ENCODE results near the gene FILIP1L.

FILIP1L gene

DNA sequence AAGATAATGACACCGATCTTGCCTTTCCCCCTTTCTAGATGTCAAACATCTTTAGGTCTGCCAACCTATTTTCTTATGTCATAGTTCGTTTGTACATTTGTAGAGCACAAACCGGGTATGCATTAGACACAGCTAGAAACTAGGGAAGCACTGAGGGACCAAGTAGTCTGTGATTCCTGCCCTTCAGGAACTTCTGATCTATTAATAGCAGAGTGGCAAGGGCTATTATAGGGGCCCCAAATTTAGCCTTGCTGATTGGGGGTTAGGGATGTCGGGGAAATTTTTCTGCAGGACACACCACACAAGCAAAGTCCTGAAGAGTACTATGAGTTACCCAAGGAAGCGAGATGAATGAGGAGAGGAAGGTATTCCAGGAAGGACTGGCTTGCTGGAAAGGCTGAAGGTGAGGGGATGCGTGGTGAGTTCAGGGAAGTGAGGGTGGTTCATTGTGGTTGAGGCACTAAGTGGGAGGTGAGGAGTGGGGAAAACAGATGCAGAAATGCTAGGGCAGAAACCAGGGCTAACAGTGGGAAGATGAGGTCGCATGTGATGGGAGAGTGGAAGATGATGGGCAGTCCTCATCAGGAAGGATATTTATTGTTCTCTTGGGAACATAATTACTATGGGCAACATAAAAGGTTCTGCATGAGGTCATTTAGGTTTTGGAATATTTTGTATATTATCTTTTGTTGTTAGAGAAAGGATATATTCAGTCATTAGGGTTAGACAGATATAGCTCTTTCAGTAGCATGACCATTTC is 152.4 kb downstream of the FILIP1L start:
- H3K27ac ChIP-seq (ENCODE audit: low read depth, low read length) = no peak overlapping the region
- H3K4me2 ChIP-seq (ENCODE audit: low read depth, low read length, poor library complexity, severe bottlenecking) = no peak overlapping the region
- no peak overlapping the region for H2AFZ ChIP-seq (ENCODE audit: low read depth, low read length, severe bottlenecking)
- no peaks in the 10 kb centered on the region for H3K9me3 ChIP-seq (ENCODE audit: insufficient read depth, low read length)
- no peaks in the 10 kb centered on the region for H3K79me2 ChIP-seq (ENCODE audit: insufficient read depth, low read length)
- no peaks in the 10 kb centered on the region for H3F3A ChIP-seq (ENCODE audit: insufficient read depth)
- no peaks in the 10 kb centered on the region for H3K36me3 ChIP-seq (ENCODE audit: low read length)
- H3K9me2 ChIP-seq (replicated peaks; ENCODE audit: insufficient read depth, low read length) = no peaks in the 10 kb centered on the region
- TF ChIP-seq EZH2phosphoT487 (conservative IDR thresholded peaks at IDR 0.05; ENCODE audit: low read length) = no peak
- no peaks in the 10 kb centered on the region for H3K27me3 ChIP-seq (ENCODE audit: low read length)
- no peak overlapping the region for H3K4me3 ChIP-seq (ENCODE audit: insufficient read depth, low read length, poor library complexity, severe bottlenecking)
- H4K20me1 ChIP-seq (ENCODE audit: low read depth, low read length) = no peaks in the 10 kb centered on the region
- H3K9ac ChIP-seq (ENCODE audit: low read length) = no peak overlapping the region

- H3K9me2 ChIP-seq (replicated peaks; ENCODE audit: insufficient read depth, low read length) = no peaks in the 10 kb centered on the region
- no peak overlapping the region for H3K4me3 ChIP-seq (ENCODE audit: insufficient read depth, low read length, poor library complexity, severe bottlenecking)
- no peaks in the 10 kb centered on the region for H3K9me3 ChIP-seq (ENCODE audit: insufficient read depth, low read length)
- H3K27ac ChIP-seq (ENCODE audit: low read depth, low read length) = no peak overlapping the region
- no peak overlapping the region for H3K4me2 ChIP-seq (ENCODE audit: low read depth, low read length, poor library complexity, severe bottlenecking)
- no peaks in the 10 kb centered on the region for H3K27me3 ChIP-seq (ENCODE audit: low read length)
- no peaks in the 10 kb centered on the region for H3K36me3 ChIP-seq (ENCODE audit: low read length)
- TF ChIP-seq, protein P1, sequence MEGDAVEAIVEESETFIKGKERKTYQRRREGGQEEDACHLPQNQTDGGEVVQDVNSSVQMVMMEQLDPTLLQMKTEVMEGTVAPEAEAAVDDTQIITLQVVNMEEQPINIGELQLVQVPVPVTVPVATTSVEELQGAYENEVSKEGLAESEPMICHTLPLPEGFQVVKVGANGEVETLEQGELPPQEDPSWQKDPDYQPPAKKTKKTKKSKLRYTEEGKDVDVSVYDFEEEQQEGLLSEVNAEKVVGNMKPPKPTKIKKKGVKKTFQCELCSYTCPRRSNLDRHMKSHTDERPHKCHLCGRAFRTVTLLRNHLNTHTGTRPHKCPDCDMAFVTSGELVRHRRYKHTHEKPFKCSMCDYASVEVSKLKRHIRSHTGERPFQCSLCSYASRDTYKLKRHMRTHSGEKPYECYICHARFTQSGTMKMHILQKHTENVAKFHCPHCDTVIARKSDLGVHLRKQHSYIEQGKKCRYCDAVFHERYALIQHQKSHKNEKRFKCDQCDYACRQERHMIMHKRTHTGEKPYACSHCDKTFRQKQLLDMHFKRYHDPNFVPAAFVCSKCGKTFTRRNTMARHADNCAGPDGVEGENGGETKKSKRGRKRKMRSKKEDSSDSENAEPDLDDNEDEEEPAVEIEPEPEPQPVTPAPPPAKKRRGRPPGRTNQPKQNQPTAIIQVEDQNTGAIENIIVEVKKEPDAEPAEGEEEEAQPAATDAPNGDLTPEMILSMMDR (IDR thresholded peaks at IDR 0.05; ENCODE audit: insufficient read depth, low read length, poor library complexity, severe bottlenecking) = no peak
- no peak for TF ChIP-seq EZH2phosphoT487 (conservative IDR thresholded peaks at IDR 0.05; ENCODE audit: low read length)
- no peaks in the 10 kb centered on the region for H4K20me1 ChIP-seq (ENCODE audit: low read depth, low read length)
- H3K9ac ChIP-seq (ENCODE audit: low read length) = no peak overlapping the region
- H2AFZ ChIP-seq (ENCODE audit: low read depth, low read length, severe bottlenecking) = no peak overlapping the region
- no peaks in the 10 kb centered on the region for H3K79me2 ChIP-seq (ENCODE audit: insufficient read depth, low read length)
- no peaks in the 10 kb centered on the region for H3F3A ChIP-seq (ENCODE audit: insufficient read depth)
Measured at GRCh38 chr3:99960941-99961340, 153.4 kb downstream of the FILIP1L start.

DNA sequence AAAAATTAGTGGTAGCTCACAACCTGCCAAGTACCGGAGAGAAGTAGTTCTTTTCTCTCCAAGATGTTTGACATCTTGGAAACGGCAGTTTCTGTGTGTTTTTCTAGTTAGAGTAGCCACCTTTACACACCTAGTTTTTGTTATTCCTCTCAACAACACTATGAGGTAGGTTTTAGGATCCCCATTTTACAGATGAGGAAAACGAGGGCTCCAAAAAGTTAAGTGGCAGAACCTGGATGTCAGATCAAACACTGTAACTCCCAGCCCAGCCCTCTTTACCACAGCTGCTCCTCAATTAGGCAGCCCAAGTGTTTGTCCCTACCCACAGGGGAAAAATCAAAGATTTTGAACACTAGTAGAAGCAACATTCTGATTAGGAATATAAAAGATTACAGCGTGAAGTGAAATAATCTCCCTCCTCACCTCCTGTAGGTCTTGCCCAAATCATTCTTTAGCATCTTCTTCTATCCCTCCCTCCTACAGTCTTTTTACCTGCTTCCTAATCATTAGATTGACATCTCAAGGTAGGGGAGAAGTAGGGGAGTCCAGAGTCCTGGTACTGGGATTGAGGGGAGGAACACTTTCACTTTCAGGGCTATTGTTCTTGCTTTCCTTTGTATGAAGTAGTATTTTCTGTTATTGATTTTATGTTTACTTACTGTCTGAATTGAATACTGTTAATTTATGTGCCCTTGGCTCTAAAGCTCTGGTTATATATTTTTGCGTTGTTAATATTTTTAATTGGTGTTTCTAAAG is 154.0 kb downstream of the FILIP1L start:
- Histone ChIP-seq H2AFZ (ENCODE audit: low read depth, low read length, severe bottlenecking) (no peak overlapping the region), H3K36me3 (ENCODE audit: low read length) (no peaks in the 10 kb centered on the region)

More for the DNA sequence above, 154.0 kb downstream of the FILIP1L start:
- no peaks in the 10 kb centered on the region for H4K20me1 ChIP-seq (ENCODE audit: low read depth, low read length)
- no peak overlapping the region for H3K4me2 ChIP-seq (ENCODE audit: low read depth, low read length, poor library complexity, severe bottlenecking)
- no peak overlapping the region for H3K9ac ChIP-seq (ENCODE audit: low read length)
- TF ChIP-seq, protein P1 (IDR thresholded peaks at IDR 0.05; ENCODE audit: insufficient read depth, low read length, poor library complexity, severe bottlenecking) = no peak
- TF ChIP-seq EZH2phosphoT487 (conservative IDR thresholded peaks at IDR 0.05; ENCODE audit: low read length) = no peak
- H3K79me2 ChIP-seq (ENCODE audit: insufficient read depth, low read length) = no peaks in the 10 kb centered on the region
- no peaks in the 10 kb centered on the region for H3K27me3 ChIP-seq (ENCODE audit: low read length)
- no peaks in the 10 kb centered on the region for H3K9me3 ChIP-seq (ENCODE audit: insufficient read depth, low read length)
- H3F3A ChIP-seq (ENCODE audit: insufficient read depth) = no peaks in the 10 kb centered on the region
- H3K4me3 ChIP-seq (ENCODE audit: insufficient read depth, low read length, poor library complexity, severe bottlenecking) = no peak overlapping the region
- H3K9me2 ChIP-seq (replicated peaks; ENCODE audit: insufficient read depth, low read length) = no peaks in the 10 kb centered on the region
- no peak overlapping the region for H3K27ac ChIP-seq (ENCODE audit: low read depth, low read length)
